ENCODE data around the gene RAD21L1. TPM values are rescaled to one million over a fixed set of nuclear protein-coding genes. Genes with fewer than 3 reads are reported as not detected.

Gene RAD21L1
- total RNA-seq, 1 donor from 2014 or later: not detected

DNA sequence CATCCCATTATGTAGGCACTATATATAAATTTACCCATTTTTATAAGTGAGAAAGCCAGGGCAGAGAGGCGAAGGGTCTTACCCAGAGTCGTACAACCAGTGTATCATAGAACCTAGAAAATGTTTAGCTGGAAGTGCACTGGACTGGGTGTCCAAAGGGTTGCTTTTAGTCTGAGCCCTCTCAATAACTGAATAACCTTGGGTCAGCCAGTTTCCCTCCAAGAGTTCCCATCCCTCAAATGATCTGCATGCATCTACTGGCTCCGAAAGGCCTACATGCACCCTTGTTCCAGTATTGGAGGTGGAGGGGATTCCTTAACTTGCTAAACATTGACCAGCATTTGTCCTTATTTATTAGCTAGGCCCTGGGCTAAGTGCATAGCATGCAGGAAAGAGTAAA, 44.0 kb downstream of the RAD21L1 start:
- no peak for TF ChIP-seq POLR2A (IDR thresholded peaks at IDR 0.05)
- TF ChIP-seq, protein P1, sequence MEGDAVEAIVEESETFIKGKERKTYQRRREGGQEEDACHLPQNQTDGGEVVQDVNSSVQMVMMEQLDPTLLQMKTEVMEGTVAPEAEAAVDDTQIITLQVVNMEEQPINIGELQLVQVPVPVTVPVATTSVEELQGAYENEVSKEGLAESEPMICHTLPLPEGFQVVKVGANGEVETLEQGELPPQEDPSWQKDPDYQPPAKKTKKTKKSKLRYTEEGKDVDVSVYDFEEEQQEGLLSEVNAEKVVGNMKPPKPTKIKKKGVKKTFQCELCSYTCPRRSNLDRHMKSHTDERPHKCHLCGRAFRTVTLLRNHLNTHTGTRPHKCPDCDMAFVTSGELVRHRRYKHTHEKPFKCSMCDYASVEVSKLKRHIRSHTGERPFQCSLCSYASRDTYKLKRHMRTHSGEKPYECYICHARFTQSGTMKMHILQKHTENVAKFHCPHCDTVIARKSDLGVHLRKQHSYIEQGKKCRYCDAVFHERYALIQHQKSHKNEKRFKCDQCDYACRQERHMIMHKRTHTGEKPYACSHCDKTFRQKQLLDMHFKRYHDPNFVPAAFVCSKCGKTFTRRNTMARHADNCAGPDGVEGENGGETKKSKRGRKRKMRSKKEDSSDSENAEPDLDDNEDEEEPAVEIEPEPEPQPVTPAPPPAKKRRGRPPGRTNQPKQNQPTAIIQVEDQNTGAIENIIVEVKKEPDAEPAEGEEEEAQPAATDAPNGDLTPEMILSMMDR (IDR thresholded peaks at IDR 0.05): no peak
- no peak for TF ChIP-seq POLR2AphosphoS5 (IDR thresholded peaks at IDR 0.05; ENCODE audit: insufficient read depth in 1 of 2, low read depth in 1 of 2)
- Histone ChIP-seq H3K27me3 (no peaks in the 10 kb centered on the region), H3K9me3 (no peaks in the 10 kb centered on the region), H3K36me3 (no peaks in the 10 kb centered on the region), H3K4me3 (no peak overlapping the region), H3K27ac (no peak overlapping the region), H3K4me1 (peaks cover 19% of the 10 kb centered on the region)
- DNase-seq (ENCODE audit: extremely low spot score in 2 of 2): no peak
- intact Hi-C loops (cut with DNase I): no loop called here

GRCh38 chr20:1272368-1273100, 46.7 kb downstream of the RAD21L1 start:
- intact Hi-C loops (cut with DNase I): no loop called here
- TF ChIP-seq, protein P1 (IDR thresholded peaks at IDR 0.05): no peak
- TF ChIP-seq POLR2A (IDR thresholded peaks at IDR 0.05) (no peak), POLR2AphosphoS5 (IDR thresholded peaks at IDR 0.05; ENCODE audit: insufficient read depth in 1 of 2, low read depth in 1 of 2) (no peak)
- peak in 1 of 2 donors; percentile 64 for DNase-seq (ENCODE audit: extremely low spot score in 2 of 2)
- H3K36me3 ChIP-seq: no peaks in the 10 kb centered on the region
- no peaks in the 10 kb centered on the region for H3K4me1 ChIP-seq
- no peak overlapping the region for H3K27ac ChIP-seq
- no peaks in the 10 kb centered on the region for H3K27me3 ChIP-seq
- no peak overlapping the region for H3K4me3 ChIP-seq
- no peaks in the 10 kb centered on the region for H3K9me3 ChIP-seq

GRCh38 chr20:1273366-1273765, 47.5 kb downstream of the RAD21L1 start:
- no peaks in the 10 kb centered on the region for H3K9me3 ChIP-seq
- H3K27me3 ChIP-seq: no peaks in the 10 kb centered on the region
- no peak for DNase-seq (ENCODE audit: extremely low spot score in 2 of 2)
- H3K36me3 ChIP-seq: no peaks in the 10 kb centered on the region
- intact Hi-C loops (cut with DNase I): no loop called here
- H3K4me3 ChIP-seq: no peak overlapping the region
- no peak for TF ChIP-seq POLR2AphosphoS5 (IDR thresholded peaks at IDR 0.05; ENCODE audit: insufficient read depth in 1 of 2, low read depth in 1 of 2)
- TF ChIP-seq, protein P1 (IDR thresholded peaks at IDR 0.05): no peak
- no peak for TF ChIP-seq POLR2A (IDR thresholded peaks at IDR 0.05)
- no peaks in the 10 kb centered on the region for H3K4me1 ChIP-seq
- no peak overlapping the region for H3K27ac ChIP-seq

DNA sequence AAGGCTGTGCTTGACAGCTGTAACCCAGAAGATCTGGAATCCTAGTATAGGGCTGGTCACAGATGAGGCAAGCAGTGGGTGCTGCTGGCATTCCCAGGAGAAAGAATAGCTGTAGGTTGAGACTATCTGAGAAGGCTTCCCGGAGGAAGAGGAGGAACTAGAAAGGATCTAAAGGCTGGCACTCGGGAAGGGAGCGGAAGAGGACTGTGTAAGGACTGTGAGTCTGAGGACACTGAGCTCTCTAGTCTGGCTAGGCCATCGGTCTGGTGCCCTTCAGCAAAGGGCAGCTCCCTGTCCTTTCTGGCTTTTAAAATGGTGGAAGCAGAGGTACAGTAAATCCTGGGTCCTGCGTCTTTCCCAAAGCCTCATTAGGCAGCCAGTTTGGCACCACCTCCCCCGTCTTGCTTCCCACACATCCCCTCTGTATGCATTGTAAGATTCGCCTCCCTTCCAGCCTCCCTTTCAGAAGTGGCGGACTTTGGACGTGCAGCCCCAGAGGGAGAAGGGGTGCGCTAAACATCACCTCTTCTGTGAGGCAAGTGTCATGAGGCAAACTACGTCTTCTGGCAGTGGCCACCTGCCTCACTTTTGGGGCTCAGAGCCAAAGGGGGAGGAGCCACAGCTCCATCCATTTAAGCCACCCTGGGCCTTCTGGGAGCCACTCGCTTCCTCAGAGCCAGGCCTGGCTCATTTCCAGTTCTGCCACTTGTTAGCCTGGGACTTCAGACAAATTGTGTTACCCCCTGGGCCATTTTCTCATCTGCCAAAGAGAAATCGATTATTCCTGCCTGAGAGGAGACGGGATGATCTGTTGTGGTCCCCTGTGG, 48.9 kb downstream of the RAD21L1 start:
- Histone ChIP-seq H3K9me3 (no peaks in the 10 kb centered on the region), H3K27ac (no peak overlapping the region), H3K4me3 (no peak overlapping the region), H3K4me1 (no peaks in the 10 kb centered on the region), H3K36me3 (no peaks in the 10 kb centered on the region), H3K27me3 (no peaks in the 10 kb centered on the region)
- intact Hi-C loops (cut with DNase I): no loop called here
- DNase-seq (ENCODE audit: extremely low spot score in 2 of 2): peak in 1 of 2 donors; percentile 74
- TF ChIP-seq POLR2AphosphoS5 (IDR thresholded peaks at IDR 0.05; ENCODE audit: insufficient read depth in 1 of 2, low read depth in 1 of 2): no peak
- no peak for TF ChIP-seq POLR2A (IDR thresholded peaks at IDR 0.05)
- TF ChIP-seq, protein P1 (IDR thresholded peaks at IDR 0.05): no peak
